ENCODE results near the gene STARD9. TPM values are rescaled to one million over a fixed set of nuclear protein-coding genes. Genes with fewer than 3 reads are reported as not detected.

STARD9 gene
- polyA plus RNA-seq, 1 of the 3 experiments (the other 2 are of a cell fraction): 2.1 TPM

DNA sequence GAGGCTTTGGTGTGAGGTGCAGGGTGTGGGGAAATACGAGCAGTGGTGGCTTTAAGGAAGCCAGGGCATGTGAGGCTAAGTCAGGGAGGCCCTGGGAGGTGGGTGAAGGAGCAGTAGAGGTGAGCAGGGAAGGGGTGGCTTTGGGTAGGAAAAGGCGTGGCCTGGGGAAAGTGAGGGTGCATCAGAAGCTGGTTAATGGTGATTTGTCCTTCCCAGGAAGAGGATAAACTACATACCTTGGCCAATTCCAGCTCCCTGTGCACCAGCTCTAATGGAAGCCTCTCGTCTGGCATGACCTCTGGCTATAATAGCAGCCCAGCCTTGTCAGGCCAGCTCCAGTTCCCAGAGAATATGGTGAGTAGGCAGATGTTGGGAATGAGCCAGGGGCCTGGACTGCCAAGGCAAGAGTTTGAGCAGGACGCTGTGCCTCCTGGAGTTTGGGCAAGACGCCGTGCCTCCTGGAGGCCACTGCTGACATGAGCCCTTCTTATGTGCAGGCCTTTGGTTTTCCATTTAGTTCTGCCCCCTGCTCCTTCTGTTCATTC lies 120.2 kb downstream of the STARD9 start:
- H3K27ac ChIP-seq (ENCODE audit: low read depth in 2 of 2, low read length in 1 of 2): no peak overlapping the region
- H3F3A ChIP-seq (replicated peaks; ENCODE audit: insufficient read depth): peaks cover 4% of the 10 kb centered on the region
- peaks cover 14 to 16% of the 10 kb centered on the region in 2 experiments for H3K36me3 ChIP-seq (replicated peaks in 1 of 2; ENCODE audit: control insufficient read depth in 1 of 2, insufficient read depth in 2 of 2, low read length in 1 of 2)
- TF ChIP-seq YY1 (IDR thresholded peaks at IDR 0.05; ENCODE audit: low read depth): no peak
- no peak for TF ChIP-seq TEAD4 (IDR thresholded peaks at IDR 0.05; ENCODE audit: borderline replicate concordance, insufficient read depth)
- TF ChIP-seq RAD21 (IDR thresholded peaks at IDR 0.05; ENCODE audit: low read length): no peak
- TF ChIP-seq SIN3A (IDR thresholded peaks at IDR 0.05; ENCODE audit: borderline replicate concordance, low read depth, low read length): no peak
- TF ChIP-seq GABPA (IDR thresholded peaks at IDR 0.05; ENCODE audit: low read depth): no peak
- TF ChIP-seq FOXJ3 (CRISPR knock-in tag; IDR thresholded peaks at IDR 0.05): no peak
- no peak for TF ChIP-seq TAF1 (IDR thresholded peaks at IDR 0.05; ENCODE audit: borderline replicate concordance, low read depth, low read length)
- TF ChIP-seq, protein P1, sequence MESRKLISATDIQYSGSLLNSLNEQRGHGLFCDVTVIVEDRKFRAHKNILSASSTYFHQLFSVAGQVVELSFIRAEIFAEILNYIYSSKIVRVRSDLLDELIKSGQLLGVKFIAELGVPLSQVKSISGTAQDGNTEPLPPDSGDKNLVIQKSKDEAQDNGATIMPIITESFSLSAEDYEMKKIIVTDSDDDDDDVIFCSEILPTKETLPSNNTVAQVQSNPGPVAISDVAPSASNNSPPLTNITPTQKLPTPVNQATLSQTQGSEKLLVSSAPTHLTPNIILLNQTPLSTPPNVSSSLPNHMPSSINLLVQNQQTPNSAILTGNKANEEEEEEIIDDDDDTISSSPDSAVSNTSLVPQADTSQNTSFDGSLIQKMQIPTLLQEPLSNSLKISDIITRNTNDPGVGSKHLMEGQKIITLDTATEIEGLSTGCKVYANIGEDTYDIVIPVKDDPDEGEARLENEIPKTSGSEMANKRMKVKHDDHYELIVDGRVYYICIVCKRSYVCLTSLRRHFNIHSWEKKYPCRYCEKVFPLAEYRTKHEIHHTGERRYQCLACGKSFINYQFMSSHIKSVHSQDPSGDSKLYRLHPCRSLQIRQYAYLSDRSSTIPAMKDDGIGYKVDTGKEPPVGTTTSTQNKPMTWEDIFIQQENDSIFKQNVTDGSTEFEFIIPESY (IDR thresholded peaks at IDR 0.05; ENCODE audit: borderline replicate concordance, low read depth): no peak
- no peak for TF ChIP-seq POLR2AphosphoS5 (IDR thresholded peaks at IDR 0.05; ENCODE audit: low read depth, low read length)
- no peak for TF ChIP-seq ELF1 (IDR thresholded peaks at IDR 0.05)
- no peak for TF ChIP-seq MXI1 (IDR thresholded peaks at IDR 0.05; ENCODE audit: low read depth, low read length)
- TF ChIP-seq MAX (IDR thresholded peaks at IDR 0.05; ENCODE audit: low read depth): no peak
- TF ChIP-seq, protein P2, sequence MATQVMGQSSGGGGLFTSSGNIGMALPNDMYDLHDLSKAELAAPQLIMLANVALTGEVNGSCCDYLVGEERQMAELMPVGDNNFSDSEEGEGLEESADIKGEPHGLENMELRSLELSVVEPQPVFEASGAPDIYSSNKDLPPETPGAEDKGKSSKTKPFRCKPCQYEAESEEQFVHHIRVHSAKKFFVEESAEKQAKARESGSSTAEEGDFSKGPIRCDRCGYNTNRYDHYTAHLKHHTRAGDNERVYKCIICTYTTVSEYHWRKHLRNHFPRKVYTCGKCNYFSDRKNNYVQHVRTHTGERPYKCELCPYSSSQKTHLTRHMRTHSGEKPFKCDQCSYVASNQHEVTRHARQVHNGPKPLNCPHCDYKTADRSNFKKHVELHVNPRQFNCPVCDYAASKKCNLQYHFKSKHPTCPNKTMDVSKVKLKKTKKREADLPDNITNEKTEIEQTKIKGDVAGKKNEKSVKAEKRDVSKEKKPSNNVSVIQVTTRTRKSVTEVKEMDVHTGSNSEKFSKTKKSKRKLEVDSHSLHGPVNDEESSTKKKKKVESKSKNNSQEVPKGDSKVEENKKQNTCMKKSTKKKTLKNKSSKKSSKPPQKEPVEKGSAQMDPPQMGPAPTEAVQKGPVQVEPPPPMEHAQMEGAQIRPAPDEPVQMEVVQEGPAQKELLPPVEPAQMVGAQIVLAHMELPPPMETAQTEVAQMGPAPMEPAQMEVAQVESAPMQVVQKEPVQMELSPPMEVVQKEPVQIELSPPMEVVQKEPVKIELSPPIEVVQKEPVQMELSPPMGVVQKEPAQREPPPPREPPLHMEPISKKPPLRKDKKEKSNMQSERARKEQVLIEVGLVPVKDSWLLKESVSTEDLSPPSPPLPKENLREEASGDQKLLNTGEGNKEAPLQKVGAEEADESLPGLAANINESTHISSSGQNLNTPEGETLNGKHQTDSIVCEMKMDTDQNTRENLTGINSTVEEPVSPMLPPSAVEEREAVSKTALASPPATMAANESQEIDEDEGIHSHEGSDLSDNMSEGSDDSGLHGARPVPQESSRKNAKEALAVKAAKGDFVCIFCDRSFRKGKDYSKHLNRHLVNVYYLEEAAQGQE (IDR thresholded peaks at IDR 0.05; ENCODE audit: low read depth, low read length): no peak
- TF ChIP-seq JUND (IDR thresholded peaks at IDR 0.05): no peak
- no peak for TF ChIP-seq SMC3 (IDR thresholded peaks at IDR 0.05; ENCODE audit: low read depth, low read length)
- TF ChIP-seq EP300 (IDR thresholded peaks at IDR 0.05; ENCODE audit: borderline replicate concordance in 1 of 2, low read depth in 1 of 2, low read length in 1 of 2): no peak
- CTCF ChIA-PET: interaction anchor here (2.1 to 4.8 kb wide), 3 partner anchors 9 to 231 kb away, joined by 5 to 25 read pairs (median 20); no protein-coding TSS in a partner anchor
- no peak for DNase-seq
- H3K4me3 ChIP-seq (ENCODE audit: low read depth in 2 of 2, low read length in 1 of 2): no peak overlapping the region
- POLR2A ChIA-PET: no interaction called here
- no peaks in the 10 kb centered on the region for H3K9me3 ChIP-seq
- H3K4me2 ChIP-seq: no peak overlapping the region
- no peaks in the 10 kb centered on the region for H3K9me2 ChIP-seq
- no peak overlapping the region for H2AFZ ChIP-seq (ENCODE audit: low read depth)
- WGBS (ENCODE audit: low lambda C conversion rate): 93% methylated on average over 6 of the region's 6 CpGs
- no peak overlapping the region for H3K9ac ChIP-seq
- peaks cover 0 to 5% of the 10 kb centered on the region in 2 experiments; a peak in 1 of 4 replicates for H3K4me1 ChIP-seq (ENCODE audit: control insufficient read depth in 1 of 2, insufficient read depth in 2 of 2, low read depth in 1 of 2, low read length in 1 of 2)
- H3K27me3 ChIP-seq (ENCODE audit: insufficient read depth): no peaks in the 10 kb centered on the region
- no peaks in the 10 kb centered on the region for H4K20me1 ChIP-seq (ENCODE audit: insufficient read depth)
- peaks cover under 1% of the 10 kb centered on the region; the same call in 1 of the 2 replicates for H3K79me2 ChIP-seq (ENCODE audit: insufficient read depth)
